K562 (cell line): ENCODE measurements around the gene PPP6C. TPM values are rescaled to one million over a fixed set of nuclear protein-coding genes. Genes with fewer than 3 reads are reported as not detected.
A peak's percentile ranks its signal among the peaks of the same experiment; 100 is the strongest.

Source experiments
- ATF7 ChIP-seq: fragments of 450-650 bp; IDR thresholded peaks from 2 replicates; pipeline ENCODE4 v1.7.1; 2014; ENCODE audit warnings: mild to moderate bottlenecking, moderate library complexity
- CUX1 ChIP-seq: fragments of 200-800 bp; sonication (Bioruptor generic); IDR thresholded peaks from 2 replicates; pipeline ENCODE4 v1.6.1; 2016; ENCODE audit warnings: missing genetic modification characterization, missing compliant biosample characterization
- FOXJ3 ChIP-seq: sonication (generic); formaldehyde crosslinking; IDR thresholded peaks from 2 replicates; pipeline ENCODE4 v1.4.0; 2020; ENCODE audit warnings: mild to moderate bottlenecking, missing genetic modification reagents
- GTF2E2 ChIP-seq: fragments of 200-800 bp; sonication (Bioruptor generic); IDR thresholded peaks from 2 replicates; pipeline ENCODE4 v1.6.1; 2016; ENCODE audit warnings: missing genetic modification characterization, missing compliant biosample characterization
- ILF3 ChIP-seq: fragments of 450-650 bp; IDR thresholded peaks from 2 replicates; pipeline ENCODE4 v1.6.1; 2018; ENCODE audit warnings: antibody characterized with exemption, mild to moderate bottlenecking, moderate library complexity, borderline replicate concordance
- MEIS2 ChIP-seq: fragments of 450-650 bp; IDR thresholded peaks from 2 replicates; pipeline ENCODE4 v1.6.1; 2014; ENCODE audit warnings: mild to moderate bottlenecking; ENCODE audit not compliant: partially characterized antibody
- PATZ1 ChIP-seq: fragments of 250-450 bp; sonication (Bioruptor Pico); IDR thresholded peaks from 2 replicates; pipeline ENCODE4 v1.5.0; 2020; ENCODE audit warnings: mild to moderate bottlenecking, borderline replicate concordance
- RNF219 ChIP-seq: fragments of 250-450 bp; sonication (Bioruptor Pico); IDR thresholded peaks from 2 replicates; pipeline ENCODE4 v1.5.0; 2022; ENCODE audit warnings: mild to moderate bottlenecking
- XRCC5 ChIP-seq: fragments of 200-400 bp; formaldehyde crosslinking; IDR thresholded peaks from 2 replicates; pipeline ENCODE4 v1.6.1; 2017; ENCODE audit warnings: low read depth, mild to moderate bottlenecking, low read length
- ZFP91 ChIP-seq: sonication (generic); formaldehyde crosslinking; IDR thresholded peaks from 2 replicates; pipeline ENCODE4 v1.8.0; 2022; ENCODE audit warnings: mild to moderate bottlenecking, missing genetic modification reagents
- ZNF224 ChIP-seq: sonication (generic); formaldehyde crosslinking; IDR thresholded peaks from 2 replicates; pipeline ENCODE4 v1.8.0; 2022; ENCODE audit warnings: mild to moderate bottlenecking, missing genetic modification reagents
- ZNF785 ChIP-seq: fragments of 250-450 bp; sonication (Bioruptor Pico); IDR thresholded peaks from 2 replicates; pipeline ENCODE4 v1.4.0; 2020; ENCODE audit warnings: mild to moderate bottlenecking
- polyA plus RNA-seq, 8 experiments: library from polyadenylated mRNA; depleted of rRNA in 4 of 8; stranded (reverse) in 5 of 8; unstranded in 3 of 8; fragments of >200 nt; fragmentation: Nextera tagmentation in 2 of 8; fragmentation: Illumina TruSeq in 1 of 8; extraction: Ambion mirVana in 2 of 8; extraction: Trizol in 1 of 8; gene quantifications; 2 replicates each; pipeline versions ENCODE4 v1.2.1 to v1.2.3, GENCODE V29; 2011 to 2014; ENCODE audit warnings: inconsistent platforms in 1 of 8, missing spikeins in 1 of 8
- total RNA-seq, 7 experiments: library from RNA; depleted of rRNA in 6 of 7; stranded (reverse); fragments of >200 nt in 6 of 7; fragmentation: Illumina TruSeq in 2 of 7; extraction: Trizol in 2 of 7; gene quantifications; 2 replicates each; pipeline versions ENCODE4 v1.2.1 to v1.2.3, GENCODE V29; 2011 to 2021; ENCODE audit warnings: low replicate concordance in 1 of 7
- TF ChIP-seq, protein P1 (sequence below): fragments of 200-800 bp; sonication (Bioruptor generic); IDR thresholded peaks from 2 replicates; pipeline ENCODE4 v1.6.1; 2017; ENCODE audit warnings: missing genetic modification characterization, missing compliant biosample characterization
- TF ChIP-seq, protein P2 (sequence below), 2 experiments: fragments of 250-450 bp in 1 of 2; fragments of 450-650 bp in 1 of 2; sonication (Bioruptor Pico) in 1 of 2; IDR thresholded peaks; 2 replicates each; pipeline versions ENCODE4 v1.6.1 to v1.8.0; 2016 to 2021; ENCODE audit warnings: mild to moderate bottlenecking in 2 of 2, moderate library complexity in 2 of 2, missing compliant biosample characterization in 1 of 2, missing genetic modification characterization in 1 of 2

PPP6C gene
- total and polyA plus RNA-seq, 9 of the 15 experiments (the other 6 are each of a cell fraction or from before 2014, with no cell fraction given), result 18.8 to 44.8 (median 38.3) TPM

GRCh38 chr9:125131778-125132177 is 57.8 kb downstream of the PPP6C start (continued):
- TF ChIP-seq PATZ1 (no peak), RNF219 (no peak), CUX1 (CRISPR knock-in tag) (no peak), ZNF224 (CRISPR knock-in tag) (no peak), FOXJ3 (CRISPR knock-in tag) (no peak), XRCC5 (no peak), ZFP91 (no peak), ATF7 (0 out of 2 replicates have a peak, but pooled peaks have one; percentile 11), MEIS2 (peak; percentile 70), ILF3 (no peak), GTF2E2 (tag) (no peak), ZNF785 (CRISPR knock-in tag) (no peak)
- TF ChIP-seq, protein P1, sequence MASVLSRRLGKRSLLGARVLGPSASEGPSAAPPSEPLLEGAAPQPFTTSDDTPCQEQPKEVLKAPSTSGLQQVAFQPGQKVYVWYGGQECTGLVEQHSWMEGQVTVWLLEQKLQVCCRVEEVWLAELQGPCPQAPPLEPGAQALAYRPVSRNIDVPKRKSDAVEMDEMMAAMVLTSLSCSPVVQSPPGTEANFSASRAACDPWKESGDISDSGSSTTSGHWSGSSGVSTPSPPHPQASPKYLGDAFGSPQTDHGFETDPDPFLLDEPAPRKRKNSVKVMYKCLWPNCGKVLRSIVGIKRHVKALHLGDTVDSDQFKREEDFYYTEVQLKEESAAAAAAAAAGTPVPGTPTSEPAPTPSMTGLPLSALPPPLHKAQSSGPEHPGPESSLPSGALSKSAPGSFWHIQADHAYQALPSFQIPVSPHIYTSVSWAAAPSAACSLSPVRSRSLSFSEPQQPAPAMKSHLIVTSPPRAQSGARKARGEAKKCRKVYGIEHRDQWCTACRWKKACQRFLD (CRISPR knock-in tag), result no peak
- TF ChIP-seq, protein P2, sequence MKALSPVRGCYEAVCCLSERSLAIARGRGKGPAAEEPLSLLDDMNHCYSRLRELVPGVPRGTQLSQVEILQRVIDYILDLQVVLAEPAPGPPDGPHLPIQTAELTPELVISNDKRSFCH (CRISPR knock-in tag; IDR thresholded peaks at IDR 0.05), result no peak
- TF ChIP-seq, protein P2 (tag; IDR thresholded peaks at IDR 0.05), result no peak
